Keratinocyte (primary cell): ENCODE results near the gene GLCE. TPM values are rescaled to one million over a fixed set of nuclear protein-coding genes. Genes with fewer than 3 reads are reported as not detected.

Experiments used
- DNase-seq: peaks from one replicate; pipeline ENCODE4 v3.0.0-alpha.2; 2011; ENCODE audit warnings: low read depth, missing footprints, low spot score
- FAIRE-seq: peaks from 2 replicates; lab custom pipeline; 2011; peaks lifted over from hg19 to GRCh38; lab: Jason Lieb, UNC
- H2AFZ ChIP-seq: 2 replicates; pipeline ENCODE4 v1.6.0; 2012; ENCODE audit warnings: low read length, control low read depth, inconsistent platforms; ENCODE audit not compliant: control insufficient read depth
- H3K27ac ChIP-seq: 2 replicates; pipeline ENCODE4 v1.5.1; 2011; ENCODE audit warnings: low read length; ENCODE audit not compliant: control insufficient read depth, insufficient read depth
- H3K27me3 ChIP-seq: 3 replicates; pipeline ENCODE4 v1.6.0; 2011; ENCODE audit warnings: low read length; ENCODE audit not compliant: control insufficient read depth, insufficient read depth; ENCODE audit errors: extremely low read depth
- H3K36me3 ChIP-seq, 2 experiments: 2 replicates in 1 of 2; 3 replicates in 1 of 2; pipeline ENCODE4 v1.5.1; 2011; ENCODE audit warnings: low read length in 2 of 2, mild to moderate bottlenecking in 1 of 2; ENCODE audit not compliant: control insufficient read depth in 2 of 2, insufficient read depth in 2 of 2; ENCODE audit errors: extremely low read depth in 1 of 2
- H3K4me1 ChIP-seq: 3 replicates; pipeline ENCODE4 v1.5.1; 2011; ENCODE audit warnings: low read length; ENCODE audit not compliant: control insufficient read depth, insufficient read depth; ENCODE audit errors: extremely low read depth
- H3K4me2 ChIP-seq: 3 replicates; pipeline ENCODE4 v1.6.0; 2011; ENCODE audit warnings: low read depth, low read length; ENCODE audit not compliant: control insufficient read depth, insufficient read depth; ENCODE audit errors: extremely low read depth
- H3K4me3 ChIP-seq, 3 experiments: fragments of 200-600 bp in 1 of 3; sonication (generic) in 1 of 3; 2 replicates in 2 of 3; 3 replicates in 1 of 3; pipeline ENCODE4 v1.5.1; 2011 to 2016; ENCODE audit warnings: low read length in 3 of 3, mild to moderate bottlenecking in 3 of 3, control low read depth in 2 of 3, inconsistent platforms in 1 of 3, low read depth in 1 of 3, mixed read lengths in 1 of 3, mixed run types in 1 of 3, moderate library complexity in 1 of 3; ENCODE audit not compliant: control insufficient read depth in 2 of 3, insufficient read depth in 2 of 3; ENCODE audit errors: extremely low read depth in 1 of 3
- H3K79me2 ChIP-seq: 2 replicates; pipeline ENCODE4 v1.6.0; 2012; ENCODE audit warnings: low read length; ENCODE audit not compliant: control insufficient read depth, insufficient read depth
- H3K9ac ChIP-seq: 3 replicates; pipeline ENCODE4 v1.6.0; 2011; ENCODE audit warnings: low read length; ENCODE audit not compliant: control insufficient read depth, insufficient read depth; ENCODE audit errors: extremely low read depth
- H3K9me1 ChIP-seq: 3 replicates; pipeline ENCODE4 v1.6.0; 2011; ENCODE audit warnings: low read length; ENCODE audit not compliant: control insufficient read depth, insufficient read depth; ENCODE audit errors: extremely low read depth
- H3K9me3 ChIP-seq: 2 replicates; pipeline ENCODE4 v1.5.1; 2012; ENCODE audit warnings: low read depth, low read length; ENCODE audit not compliant: control insufficient read depth
- H4K20me1 ChIP-seq: 3 replicates; pipeline ENCODE4 v1.6.0; 2011; ENCODE audit warnings: low read length; ENCODE audit not compliant: control insufficient read depth, insufficient read depth; ENCODE audit errors: extremely low read depth
- EZH2 ChIP-seq: IDR thresholded peaks from one replicate; pipeline ENCODE4 v1.6.1; 2012; ENCODE audit warnings: inconsistent platforms, mild to moderate bottlenecking, low read length, moderate library complexity
- dilution Hi-C: fragments of 300-500 bp; cut with MboI; formaldehyde crosslinking; loops from one replicate; pipeline ENCODE4 v1.7.0; 2020; ENCODE audit warnings: low sequenced_read_pairs; ENCODE audit not compliant: extremely low pct_ligation_motif_present
- polyA plus RNA-seq, 5 experiments: library from polyadenylated mRNA; depleted of rRNA in 3 of 5; stranded (reverse) in 3 of 5; stranded (forward) in 1 of 5; unstranded in 1 of 5; fragments of >200 nt; gene quantifications; 1 replicate in 1 of 5; 2 replicates in 3 of 5; 3 replicates in 1 of 5; pipeline versions ENCODE4 v1.2.1 to v1.2.3, GENCODE V29; 2011 to 2012; ENCODE audit warnings: missing spikeins in 2 of 5, low read depth in 1 of 5, low replicate concordance in 1 of 5
- TF ChIP-seq, protein P1 (sequence below), 3 experiments: IDR thresholded peaks in 1 of 3; conservative IDR thresholded peaks in 1 of 3; optimal IDR thresholded peaks in 1 of 3; 2 replicates in 2 of 3; 3 replicates in 1 of 3; pipeline versions ENCODE3 to v1.5.1; 2011; ENCODE audit warnings: low read length in 3 of 3, mild to moderate bottlenecking in 3 of 3, moderate library complexity in 2 of 3, control low read depth in 1 of 3, inconsistent platforms in 1 of 3; ENCODE audit not compliant: insufficient read depth in 2 of 3; ENCODE audit errors: extremely low read depth in 1 of 3

GLCE gene
- polyA plus RNA-seq, 1 donor (not counting 4 experiments of a cell fraction or from before 2014, with no cell fraction given): 16.3 TPM

GRCh38 chr15:69120732-69121131, 39.7 kb upstream of the GLCE start:
- Histone ChIP-seq H3K4me1 (no peaks in the 10 kb centered on the region), H3K79me2 (no peaks in the 10 kb centered on the region), H4K20me1 (no peaks in the 10 kb centered on the region), H3K4me3 (no peak overlapping the region), H3K36me3 (no peaks in the 10 kb centered on the region), H3K4me2 (no peak overlapping the region), H3K9me3 (no peaks in the 10 kb centered on the region), H3K9me1 (no peaks in the 10 kb centered on the region), H3K9ac (no peak overlapping the region), H3K27ac (no peak overlapping the region), H2AFZ (no peak overlapping the region), H3K27me3 (peaks cover 35% of the 10 kb centered on the region)
- TF ChIP-seq, protein P1, sequence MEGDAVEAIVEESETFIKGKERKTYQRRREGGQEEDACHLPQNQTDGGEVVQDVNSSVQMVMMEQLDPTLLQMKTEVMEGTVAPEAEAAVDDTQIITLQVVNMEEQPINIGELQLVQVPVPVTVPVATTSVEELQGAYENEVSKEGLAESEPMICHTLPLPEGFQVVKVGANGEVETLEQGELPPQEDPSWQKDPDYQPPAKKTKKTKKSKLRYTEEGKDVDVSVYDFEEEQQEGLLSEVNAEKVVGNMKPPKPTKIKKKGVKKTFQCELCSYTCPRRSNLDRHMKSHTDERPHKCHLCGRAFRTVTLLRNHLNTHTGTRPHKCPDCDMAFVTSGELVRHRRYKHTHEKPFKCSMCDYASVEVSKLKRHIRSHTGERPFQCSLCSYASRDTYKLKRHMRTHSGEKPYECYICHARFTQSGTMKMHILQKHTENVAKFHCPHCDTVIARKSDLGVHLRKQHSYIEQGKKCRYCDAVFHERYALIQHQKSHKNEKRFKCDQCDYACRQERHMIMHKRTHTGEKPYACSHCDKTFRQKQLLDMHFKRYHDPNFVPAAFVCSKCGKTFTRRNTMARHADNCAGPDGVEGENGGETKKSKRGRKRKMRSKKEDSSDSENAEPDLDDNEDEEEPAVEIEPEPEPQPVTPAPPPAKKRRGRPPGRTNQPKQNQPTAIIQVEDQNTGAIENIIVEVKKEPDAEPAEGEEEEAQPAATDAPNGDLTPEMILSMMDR (optimal IDR thresholded peaks at IDR 0.05 in 1 of 3, IDR thresholded peaks at IDR 0.05 in 1 of 3, conservative IDR thresholded peaks at IDR 0.05 in 1 of 3; ENCODE audit: extremely low read depth in 1 of 3, insufficient read depth in 2 of 3, low read length in 3 of 3): no peak
- no peak for TF ChIP-seq EZH2
- no peak for FAIRE-seq
- no peak for DNase-seq
- dilution Hi-C loops: no loop called here

DNA sequence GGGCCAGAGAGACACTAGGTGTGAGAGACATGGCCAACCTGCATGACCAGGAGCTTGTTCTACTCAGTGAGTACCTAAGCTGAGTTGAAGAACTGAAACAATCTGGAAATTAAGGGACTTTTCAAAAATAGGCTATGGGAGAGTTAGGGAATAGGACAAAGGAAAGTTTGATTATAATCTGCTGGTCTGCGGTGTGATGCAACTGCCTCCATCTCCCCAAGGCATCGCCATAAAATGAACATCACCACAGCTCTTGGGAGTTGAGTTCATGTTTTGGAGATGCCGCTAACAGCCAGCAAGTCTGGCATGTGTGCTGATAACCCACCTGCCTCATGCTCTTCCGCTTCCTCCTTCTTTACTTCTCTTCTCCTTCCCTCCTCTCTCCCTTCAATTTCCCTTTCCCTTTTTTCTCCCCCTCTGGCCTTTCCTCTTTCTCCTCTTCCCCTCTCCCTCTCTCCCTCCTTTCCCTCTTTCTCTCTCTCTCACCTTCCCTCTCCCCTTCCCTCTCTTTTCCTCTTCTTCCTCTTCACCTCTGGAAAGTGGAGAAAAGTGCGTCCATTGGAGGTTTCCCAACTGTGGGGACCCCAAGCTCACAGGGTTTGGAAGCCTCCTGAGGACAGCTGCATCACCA, 39.1 kb upstream of the GLCE start:
- H3K36me3 ChIP-seq: no peaks in the 10 kb centered on the region
- dilution Hi-C loops: no loop called here
- H3K27ac ChIP-seq: no peak overlapping the region
- no peak overlapping the region for H2AFZ ChIP-seq
- no peaks in the 10 kb centered on the region for H3K79me2 ChIP-seq
- H3K27me3 ChIP-seq: peaks cover 30% of the 10 kb centered on the region
- no peak overlapping the region for H3K4me2 ChIP-seq
- no peaks in the 10 kb centered on the region for H3K9me1 ChIP-seq
- no peak overlapping the region for H3K4me3 ChIP-seq
- H3K9ac ChIP-seq: no peak overlapping the region
- no peaks in the 10 kb centered on the region for H4K20me1 ChIP-seq
- FAIRE-seq (no peak), DNase-seq (no peak)
- no peak for TF ChIP-seq EZH2
- TF ChIP-seq, protein P1 (optimal IDR thresholded peaks at IDR 0.05 in 1 of 3, IDR thresholded peaks at IDR 0.05 in 1 of 3, conservative IDR thresholded peaks at IDR 0.05 in 1 of 3; ENCODE audit: extremely low read depth in 1 of 3, insufficient read depth in 2 of 3, low read length in 3 of 3): no peak
- H3K4me1 ChIP-seq: no peaks in the 10 kb centered on the region
- H3K9me3 ChIP-seq: no peaks in the 10 kb centered on the region
